Prostate gland (tissue), 2 donors: Measurements from ENCODE around the gene USP43.

Experiments
- POLR2A ChIP-seq: fragments of 450-650 bp; IDR thresholded peaks from one replicate; pipeline ENCODE4 v1.6.1; 2016; ENCODE audit warnings: antibody characterized with exemption, mild to moderate bottlenecking
- TF ChIP-seq, protein P1 (sequence below), 4 experiments: fragments of 200-600 bp in 2 of 4; fragments of 450-650 bp in 2 of 4; sonication (generic) in 2 of 4; IDR thresholded peaks; 1 replicate in 3 of 4; 2 replicates in 1 of 4; pipeline ENCODE4 v1.5.1; 2016 to 2019; ENCODE audit warnings: antibody characterized with exemption in 4 of 4, mild to moderate bottlenecking in 2 of 4, moderate library complexity in 2 of 4

DNA sequence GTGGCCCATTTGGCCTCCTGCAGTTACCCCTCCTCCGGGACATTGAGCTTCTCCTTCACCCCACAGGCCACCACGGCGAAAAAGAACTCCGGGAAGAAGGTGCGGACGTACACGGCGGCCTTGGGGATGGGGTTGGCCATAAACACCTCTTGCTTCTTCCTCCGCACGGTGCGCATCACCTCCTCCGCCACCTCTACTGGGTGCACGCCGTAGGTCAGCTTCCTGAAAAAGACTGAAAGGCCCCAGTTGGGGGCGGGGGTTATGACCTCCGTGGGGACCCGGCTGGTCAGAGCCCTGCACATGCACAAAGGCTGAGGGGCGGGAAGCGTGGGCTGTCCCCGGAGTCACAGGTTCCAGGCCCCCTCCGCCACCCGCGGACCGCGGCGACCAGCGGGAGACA lies 126.1 kb downstream of the USP43 start:
- TF ChIP-seq, protein P1, sequence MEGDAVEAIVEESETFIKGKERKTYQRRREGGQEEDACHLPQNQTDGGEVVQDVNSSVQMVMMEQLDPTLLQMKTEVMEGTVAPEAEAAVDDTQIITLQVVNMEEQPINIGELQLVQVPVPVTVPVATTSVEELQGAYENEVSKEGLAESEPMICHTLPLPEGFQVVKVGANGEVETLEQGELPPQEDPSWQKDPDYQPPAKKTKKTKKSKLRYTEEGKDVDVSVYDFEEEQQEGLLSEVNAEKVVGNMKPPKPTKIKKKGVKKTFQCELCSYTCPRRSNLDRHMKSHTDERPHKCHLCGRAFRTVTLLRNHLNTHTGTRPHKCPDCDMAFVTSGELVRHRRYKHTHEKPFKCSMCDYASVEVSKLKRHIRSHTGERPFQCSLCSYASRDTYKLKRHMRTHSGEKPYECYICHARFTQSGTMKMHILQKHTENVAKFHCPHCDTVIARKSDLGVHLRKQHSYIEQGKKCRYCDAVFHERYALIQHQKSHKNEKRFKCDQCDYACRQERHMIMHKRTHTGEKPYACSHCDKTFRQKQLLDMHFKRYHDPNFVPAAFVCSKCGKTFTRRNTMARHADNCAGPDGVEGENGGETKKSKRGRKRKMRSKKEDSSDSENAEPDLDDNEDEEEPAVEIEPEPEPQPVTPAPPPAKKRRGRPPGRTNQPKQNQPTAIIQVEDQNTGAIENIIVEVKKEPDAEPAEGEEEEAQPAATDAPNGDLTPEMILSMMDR (IDR thresholded peaks at IDR 0.05): no peak
- no peak for TF ChIP-seq POLR2A
